ENCODE results near the gene BGN. TPM values are rescaled to one million over a fixed set of nuclear protein-coding genes. Genes with fewer than 3 reads are reported as not detected.

BGN gene
- total RNA-seq, 1 donor, result 133 TPM

DNA sequence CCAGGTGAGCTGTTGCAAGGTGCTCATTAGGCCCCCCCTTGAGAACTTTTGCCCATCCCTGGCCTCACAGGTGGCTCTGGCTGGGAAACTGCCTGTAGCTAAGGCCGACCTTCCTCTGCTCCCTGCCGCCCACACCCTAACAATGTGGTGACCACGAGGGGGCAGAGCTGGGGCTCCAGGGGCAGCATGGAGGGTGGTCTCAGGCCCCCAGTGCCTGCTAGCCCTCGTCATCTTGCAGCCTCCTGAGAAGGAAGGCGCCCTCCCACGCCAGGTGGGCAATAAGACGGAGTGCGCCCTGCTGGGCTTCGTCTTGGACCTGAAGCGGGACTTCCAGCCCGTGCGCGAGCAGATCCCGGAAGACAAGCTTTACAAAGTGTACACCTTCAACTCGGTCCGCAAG is 55.0 kb downstream of the BGN start:
- TF ChIP-seq, protein P1, sequence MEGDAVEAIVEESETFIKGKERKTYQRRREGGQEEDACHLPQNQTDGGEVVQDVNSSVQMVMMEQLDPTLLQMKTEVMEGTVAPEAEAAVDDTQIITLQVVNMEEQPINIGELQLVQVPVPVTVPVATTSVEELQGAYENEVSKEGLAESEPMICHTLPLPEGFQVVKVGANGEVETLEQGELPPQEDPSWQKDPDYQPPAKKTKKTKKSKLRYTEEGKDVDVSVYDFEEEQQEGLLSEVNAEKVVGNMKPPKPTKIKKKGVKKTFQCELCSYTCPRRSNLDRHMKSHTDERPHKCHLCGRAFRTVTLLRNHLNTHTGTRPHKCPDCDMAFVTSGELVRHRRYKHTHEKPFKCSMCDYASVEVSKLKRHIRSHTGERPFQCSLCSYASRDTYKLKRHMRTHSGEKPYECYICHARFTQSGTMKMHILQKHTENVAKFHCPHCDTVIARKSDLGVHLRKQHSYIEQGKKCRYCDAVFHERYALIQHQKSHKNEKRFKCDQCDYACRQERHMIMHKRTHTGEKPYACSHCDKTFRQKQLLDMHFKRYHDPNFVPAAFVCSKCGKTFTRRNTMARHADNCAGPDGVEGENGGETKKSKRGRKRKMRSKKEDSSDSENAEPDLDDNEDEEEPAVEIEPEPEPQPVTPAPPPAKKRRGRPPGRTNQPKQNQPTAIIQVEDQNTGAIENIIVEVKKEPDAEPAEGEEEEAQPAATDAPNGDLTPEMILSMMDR (IDR thresholded peaks at IDR 0.05; ENCODE audit: insufficient read depth, low read length), result no peak
- H3K4me3 ChIP-seq (ENCODE audit: low read depth, low read length), result no peak overlapping the region
- no peak for DNase-seq (ENCODE audit: low read depth)

- no peak overlapping the region for H3K4me3 ChIP-seq (ENCODE audit: low read depth, low read length)
- DNase-seq (ENCODE audit: low read depth), result peak; percentile 27
- TF ChIP-seq, protein P1 (IDR thresholded peaks at IDR 0.05; ENCODE audit: insufficient read depth, low read length), result no peak
Observed at GRCh38 chrX:153551135-153551534, 56.4 kb downstream of the BGN start.

DNA sequence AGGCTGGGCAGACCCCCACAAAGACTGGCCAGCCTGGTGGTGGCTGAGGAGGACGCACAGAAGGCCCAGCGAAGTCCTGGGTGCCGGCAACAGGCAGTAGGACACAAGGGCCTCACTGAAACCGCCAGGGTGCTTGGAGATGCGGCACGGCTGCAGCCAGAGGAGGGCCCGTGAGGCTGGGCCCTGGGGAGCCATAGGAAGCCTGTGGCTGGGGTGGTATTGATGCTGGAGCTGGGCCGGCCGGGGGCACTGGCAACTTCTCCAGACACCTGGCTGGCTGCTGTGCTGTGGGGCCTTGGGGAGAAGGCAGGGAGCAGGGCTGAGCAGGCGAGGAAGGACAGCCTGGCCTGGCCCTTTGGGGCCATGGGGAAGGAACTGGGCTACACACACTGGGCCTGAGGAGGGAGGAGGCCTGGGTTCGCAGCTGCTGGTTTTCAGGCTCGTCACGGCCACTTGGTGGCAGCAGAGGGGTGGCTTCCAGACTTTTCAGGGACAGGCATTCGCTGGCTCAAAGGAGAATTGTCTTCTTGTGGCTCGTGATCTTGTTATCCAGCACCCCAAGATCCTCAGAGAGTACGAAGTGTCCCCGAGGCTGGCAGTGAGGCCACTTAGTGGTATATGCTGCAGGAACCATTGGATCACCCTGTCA is 59.9 kb downstream of the BGN start:
- DNase-seq (ENCODE audit: low read depth), result peak; percentile 51
- TF ChIP-seq, protein P1 (IDR thresholded peaks at IDR 0.05; ENCODE audit: insufficient read depth, low read length), result peak; percentile 72
- no peak overlapping the region for H3K4me3 ChIP-seq (ENCODE audit: low read depth, low read length)

- H3K4me3 ChIP-seq (ENCODE audit: low read depth, low read length), result no peak overlapping the region
- TF ChIP-seq, protein P1 (IDR thresholded peaks at IDR 0.05; ENCODE audit: insufficient read depth, low read length), result no peak
- no peak for DNase-seq (ENCODE audit: low read depth)
Observed at GRCh38 chrX:153556767-153557166, 62.0 kb downstream of the BGN start.

GRCh38 chrX:153557618-153558355 is 63.0 kb downstream of the BGN start:
- DNase-seq (ENCODE audit: low read depth), result no peak
- no peak overlapping the region for H3K4me3 ChIP-seq (ENCODE audit: low read depth, low read length)
- TF ChIP-seq, protein P1 (IDR thresholded peaks at IDR 0.05; ENCODE audit: insufficient read depth, low read length), result no peak

Other genes starting within 250 kb of the BGN start
- not detected in 2 replicates for gene PNMA6F, start 173.2 kb upstream of the BGN start, total RNA-seq (ENCODE audit: low replicate concordance)
- 6.1 and 10.1 TPM in 2 replicates for gene ZNF275, start 160.8 kb upstream of the BGN start, total RNA-seq (ENCODE audit: low replicate concordance)
- gene PNMA6E, start 93.6 kb upstream of the BGN start, total RNA-seq (ENCODE audit: low replicate concordance), result not detected in 2 replicates
- gene ZFP92, start 83.5 kb upstream of the BGN start, total RNA-seq (ENCODE audit: low replicate concordance), result 0.08 TPM in 1 of 2 replicates, not detected in the other
- 1.3 TPM in 1 of 2 replicates, not detected in the other for gene TREX2, start 48.9 kb upstream of the BGN start, total RNA-seq (ENCODE audit: low replicate concordance)
- gene HAUS7, start 24.4 kb upstream of the BGN start, total RNA-seq (ENCODE audit: low replicate concordance), result 16.4 and 16.5 TPM in 2 replicates
- gene ATP2B3, start 22.7 kb downstream of the BGN start, total RNA-seq (ENCODE audit: low replicate concordance), result not detected in 2 replicates
- gene CCNQ, start 104.2 kb downstream of the BGN start, total RNA-seq (ENCODE audit: low replicate concordance), result 2.5 and 14.5 TPM in 2 replicates
- gene DUSP9, start 152.2 kb downstream of the BGN start, total RNA-seq (ENCODE audit: low replicate concordance), result not detected in 2 replicates
- gene PNCK, start 178.8 kb downstream of the BGN start, total RNA-seq (ENCODE audit: low replicate concordance), result 0.33 TPM in 1 of 2 replicates, not detected in the other
- 5.6 and 8.8 TPM in 2 replicates for gene SLC6A8, start 192.9 kb downstream of the BGN start, total RNA-seq (ENCODE audit: low replicate concordance)
- 75.4 and 111 TPM in 2 replicates for gene BCAP31, start 229.4 kb downstream of the BGN start, total RNA-seq (ENCODE audit: low replicate concordance)
- 9.3 and 15.5 TPM in 2 replicates for gene ABCD1, start 229.9 kb downstream of the BGN start, total RNA-seq (ENCODE audit: low replicate concordance)